Suprapubic skin (tissue), 4 donors: ENCODE results near the gene SERTAD2.

ENCODE experiments used
- CTCF ChIP-seq, 2 donors: fragments of 200-600 bp in 1 of 2; fragments of 450-650 bp in 1 of 2; sonication (generic) in 1 of 2; IDR thresholded peaks; one replicate each; pipeline ENCODE4 v1.5.1; 2016 to 2019; ENCODE audit warnings: antibody characterized with exemption in 2 of 2, mild to moderate bottlenecking in 1 of 2, moderate library complexity in 1 of 2
- EP300 ChIP-seq: sonication (generic); formaldehyde crosslinking; IDR thresholded peaks from one replicate; pipeline ENCODE4 v1.6.1; 2017; ENCODE audit warnings: antibody characterized with exemption
- POLR2A ChIP-seq, 2 donors: fragments of 450-650 bp; IDR thresholded peaks; one replicate each; pipeline ENCODE4 v1.6.1; 2017; ENCODE audit warnings: antibody characterized with exemption in 2 of 2, mild to moderate bottlenecking in 2 of 2, moderate library complexity in 2 of 2
- POLR2AphosphoS5 ChIP-seq, 3 donors: sonication (generic); formaldehyde crosslinking; IDR thresholded peaks; one replicate each; pipeline ENCODE4 v1.6.1; 2017; ENCODE audit warnings: antibody characterized with exemption in 3 of 3

GRCh38 chr2:64624862-64625261, 28.9 kb downstream of the SERTAD2 start:
- TF ChIP-seq POLR2A (IDR thresholded peaks at IDR 0.05) (no peak), CTCF (IDR thresholded peaks at IDR 0.05) (no peak), POLR2AphosphoS5 (IDR thresholded peaks at IDR 0.05) (no peak), EP300 (no peak)
